Fibroblast of the aortic adventitia (primary cell): Measurements from ENCODE around the gene SYT1. TPM values are rescaled to one million over a fixed set of nuclear protein-coding genes. Genes with fewer than 3 reads are reported as not detected.

Source experiments
- DNase-seq: peaks from one replicate; pipeline ENCODE4 v3.0.0-alpha.2; 2010; ENCODE audit warnings: low read depth
- H3K4me3 ChIP-seq: 2 replicates; pipeline ENCODE4 v1.5.1; 2011; ENCODE audit warnings: low read depth, mild to moderate bottlenecking, control low read depth, low read length, moderate library complexity
- total RNA-seq: library from RNA; depleted of rRNA; stranded (reverse); fragments of >200 nt; gene quantifications from 2 replicates; pipeline ENCODE4 v1.2.3, GENCODE V29; 2012; ENCODE audit warnings: low replicate concordance
- TF ChIP-seq, protein P1 (sequence below): IDR thresholded peaks from 2 replicates; pipeline ENCODE4 v1.5.1; 2011; ENCODE audit warnings: mild to moderate bottlenecking, low read length, control low read depth, inconsistent platforms; ENCODE audit not compliant: insufficient read depth

SYT1 gene
- total RNA-seq, 1 donor = 43.3 TPM

DNA sequence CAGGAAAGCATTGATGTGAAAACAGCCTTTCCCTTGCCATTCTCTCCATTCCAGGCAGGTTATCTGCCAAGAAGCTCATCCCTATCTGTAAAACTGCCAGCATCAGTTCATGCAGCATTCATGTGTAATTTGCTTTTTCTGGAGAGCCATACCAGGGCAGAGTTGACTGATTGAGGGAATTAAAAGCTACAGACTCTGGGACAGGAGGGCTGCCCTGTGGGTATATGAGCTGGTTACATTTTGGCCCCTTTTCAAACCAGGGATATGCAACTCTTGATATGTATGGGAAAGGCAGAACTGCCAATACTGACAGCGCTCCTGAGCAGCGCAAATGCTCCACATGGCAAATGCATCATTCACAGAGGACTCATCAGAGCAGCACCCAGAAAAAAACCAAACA lies 53.7 kb downstream of the SYT1 start:
- no peak overlapping the region for H3K4me3 ChIP-seq
- TF ChIP-seq, protein P1, sequence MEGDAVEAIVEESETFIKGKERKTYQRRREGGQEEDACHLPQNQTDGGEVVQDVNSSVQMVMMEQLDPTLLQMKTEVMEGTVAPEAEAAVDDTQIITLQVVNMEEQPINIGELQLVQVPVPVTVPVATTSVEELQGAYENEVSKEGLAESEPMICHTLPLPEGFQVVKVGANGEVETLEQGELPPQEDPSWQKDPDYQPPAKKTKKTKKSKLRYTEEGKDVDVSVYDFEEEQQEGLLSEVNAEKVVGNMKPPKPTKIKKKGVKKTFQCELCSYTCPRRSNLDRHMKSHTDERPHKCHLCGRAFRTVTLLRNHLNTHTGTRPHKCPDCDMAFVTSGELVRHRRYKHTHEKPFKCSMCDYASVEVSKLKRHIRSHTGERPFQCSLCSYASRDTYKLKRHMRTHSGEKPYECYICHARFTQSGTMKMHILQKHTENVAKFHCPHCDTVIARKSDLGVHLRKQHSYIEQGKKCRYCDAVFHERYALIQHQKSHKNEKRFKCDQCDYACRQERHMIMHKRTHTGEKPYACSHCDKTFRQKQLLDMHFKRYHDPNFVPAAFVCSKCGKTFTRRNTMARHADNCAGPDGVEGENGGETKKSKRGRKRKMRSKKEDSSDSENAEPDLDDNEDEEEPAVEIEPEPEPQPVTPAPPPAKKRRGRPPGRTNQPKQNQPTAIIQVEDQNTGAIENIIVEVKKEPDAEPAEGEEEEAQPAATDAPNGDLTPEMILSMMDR = no peak
- DNase-seq = no peak

DNA sequence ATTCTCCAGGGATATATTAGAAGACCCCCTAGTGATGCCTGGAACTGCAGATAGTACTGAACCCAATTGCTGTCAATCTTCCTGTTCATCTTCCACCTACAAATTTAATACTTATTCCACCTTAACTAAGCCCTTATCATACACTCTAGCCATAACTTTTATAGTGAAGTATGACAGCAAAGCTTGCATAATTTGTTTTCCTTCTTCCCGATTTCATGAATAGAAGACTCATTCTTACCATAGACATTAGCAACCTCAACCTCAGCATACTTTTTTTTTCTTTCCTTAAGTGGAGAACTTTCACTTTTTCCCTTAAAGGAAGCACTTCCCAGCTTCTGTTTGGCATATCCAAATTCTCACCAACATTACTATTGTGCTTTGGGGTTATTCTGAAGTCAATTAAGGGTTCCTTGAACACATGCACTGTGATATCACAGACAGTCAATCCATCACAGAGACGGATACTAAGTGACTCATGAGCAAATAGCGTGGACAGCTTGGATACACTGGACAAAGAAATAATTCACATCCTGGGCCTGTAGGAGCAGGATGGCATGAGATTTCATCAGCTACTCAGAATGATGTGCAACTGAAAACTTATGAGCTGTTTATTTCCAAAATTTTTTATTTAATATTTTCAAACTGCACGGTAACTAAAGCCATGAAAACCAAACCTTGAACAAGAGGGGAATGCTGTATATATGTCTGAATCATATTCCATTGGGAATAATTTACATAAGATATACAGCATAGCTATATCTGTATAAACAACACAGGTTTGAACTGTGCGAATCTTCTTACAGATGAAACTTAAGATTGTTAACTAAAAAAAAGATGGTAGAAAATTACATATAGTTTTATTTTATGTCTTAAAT lies 63.9 kb downstream of the SYT1 start:
- TF ChIP-seq, protein P1 = no peak
- H3K4me3 ChIP-seq = no peak overlapping the region
- peak; percentile 87 for DNase-seq

DNA sequence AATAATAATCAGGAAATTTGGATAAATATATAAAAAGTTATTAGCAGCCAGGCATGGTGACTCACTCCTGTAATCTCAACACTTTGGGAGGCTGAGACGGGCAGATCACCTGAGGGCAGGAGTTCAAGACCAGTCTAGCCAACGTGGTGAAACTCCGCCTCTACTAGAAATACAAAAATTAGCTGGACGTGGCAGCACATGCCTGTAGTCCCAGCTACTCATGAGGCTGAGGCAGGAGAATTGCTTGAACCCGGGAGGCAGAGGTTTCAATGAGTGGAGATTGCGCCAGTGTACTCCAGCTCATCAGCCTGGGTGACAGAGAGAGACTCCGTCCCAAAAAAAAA lies 64.5 kb downstream of the SYT1 start:
- no peak overlapping the region for H3K4me3 ChIP-seq
- DNase-seq = no peak
- TF ChIP-seq, protein P1 = no peak

DNA sequence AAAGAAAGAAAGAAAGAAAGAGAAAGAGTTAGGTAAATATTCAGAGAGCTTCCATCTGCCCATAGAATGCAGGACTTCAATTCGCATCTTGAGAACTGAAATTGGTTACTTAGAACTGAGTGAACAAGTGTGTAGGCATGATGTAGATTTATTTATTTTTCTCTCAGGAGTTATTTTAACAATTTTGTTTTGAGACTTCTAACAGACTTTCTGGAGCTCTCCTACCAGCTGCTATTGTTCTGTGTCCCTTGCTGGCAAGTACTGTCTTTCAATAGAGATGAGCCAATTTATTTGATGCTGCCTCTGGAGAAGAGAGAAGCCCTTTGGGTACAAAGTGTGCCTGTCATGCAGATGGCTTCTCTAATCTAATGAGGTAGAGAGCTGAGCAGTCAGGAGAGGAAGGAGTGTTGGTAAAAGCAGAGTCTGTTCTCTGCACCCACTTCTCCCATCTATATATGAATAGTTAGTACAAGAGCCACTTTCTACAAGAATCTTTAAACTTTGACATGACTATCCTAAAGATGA lies 67.0 kb downstream of the SYT1 start:
- DNase-seq = no peak
- no peak overlapping the region for H3K4me3 ChIP-seq
- TF ChIP-seq, protein P1 = no peak

DNA sequence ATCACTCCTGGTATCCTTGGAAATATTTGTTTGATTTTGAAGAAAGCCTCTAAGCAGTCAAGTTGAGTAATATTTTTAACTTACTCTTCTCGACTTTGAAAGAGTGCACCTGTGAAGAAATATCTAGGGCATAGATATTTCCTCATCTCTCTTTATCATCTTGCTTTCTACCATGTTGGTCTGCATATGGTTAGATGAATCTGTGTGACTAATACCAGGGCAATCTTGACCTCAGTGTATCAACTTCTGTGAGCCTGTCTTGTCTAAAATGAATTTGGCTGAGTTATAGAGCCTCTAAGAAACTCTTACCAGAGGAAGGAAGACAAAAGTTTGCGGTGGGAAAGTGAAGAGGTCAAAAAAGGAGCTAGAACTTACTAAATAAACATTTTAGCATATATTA lies 68.4 kb downstream of the SYT1 start:
- TF ChIP-seq, protein P1 = no peak
- no peak overlapping the region for H3K4me3 ChIP-seq
- peak; percentile 17 for DNase-seq

DNA sequence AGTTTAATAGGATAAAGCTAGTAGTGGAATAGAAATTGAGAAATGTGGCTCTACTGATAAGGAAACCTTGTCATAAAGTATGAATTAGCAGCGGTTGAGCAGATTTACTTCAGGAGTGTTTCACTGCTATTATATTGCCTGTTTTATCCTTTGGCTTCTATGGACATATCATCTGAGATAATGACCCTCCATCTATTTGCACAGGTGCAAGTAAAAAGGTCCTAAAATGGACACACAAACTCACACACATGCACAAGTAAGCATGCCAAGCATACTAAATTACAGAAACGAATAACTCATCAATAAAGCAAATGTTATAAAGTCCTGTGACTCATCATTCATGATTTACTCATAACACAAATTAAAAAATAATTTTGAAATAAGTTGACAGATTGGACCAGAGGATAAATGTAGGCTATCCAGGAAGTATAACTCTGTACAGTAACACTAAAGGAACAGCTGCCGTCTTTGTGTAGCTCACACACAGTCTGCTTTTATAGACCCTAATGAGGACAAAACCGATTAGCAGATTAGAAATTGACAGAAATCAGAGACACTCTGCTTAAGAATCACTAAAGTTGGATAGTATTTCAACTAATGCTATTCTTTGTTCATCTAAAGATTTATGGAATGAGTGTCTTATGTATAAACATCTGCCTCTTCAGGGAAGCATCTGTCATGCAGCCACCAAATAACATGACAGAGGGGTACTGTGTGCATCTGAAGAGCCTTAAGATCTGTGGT lies 73.9 kb downstream of the SYT1 start:
- TF ChIP-seq, protein P1 = no peak
- no peak overlapping the region for H3K4me3 ChIP-seq
- no peak for DNase-seq
